GM19455 (cell line): ENCODE data around the gene PTPRN2.
"Not testable (repeated sequence)": the region's sequence is repeated elsewhere in the genome, so short reads cannot be mapped to it uniquely, and the experiment has no call there.

Experiments
- ATAC-seq: cut with Tn5 transposase; IDR thresholded peaks from one replicate; pipeline ENCODE4 v1.9.1; 2021; ENCODE audit not compliant: unreplicated experiment

The PTPRN2 gene

DNA sequence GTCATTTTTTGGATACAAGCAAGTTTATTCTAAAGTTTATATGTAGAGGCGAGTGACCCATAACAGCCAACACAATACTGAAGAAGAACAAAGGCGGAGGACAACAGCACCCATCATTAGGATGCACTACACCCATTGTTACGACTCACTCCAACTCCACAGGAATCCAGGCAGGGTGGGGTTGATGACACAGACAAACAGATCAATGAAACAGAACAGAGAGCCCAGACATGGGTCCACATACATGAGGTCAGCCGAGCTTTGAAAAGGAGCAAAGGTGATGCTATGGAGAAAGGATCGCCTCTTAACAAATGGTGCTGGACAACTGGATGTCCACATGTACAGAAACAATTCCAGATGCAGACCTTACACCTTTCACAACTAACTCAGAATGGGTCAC lies 426.4 kb downstream of the PTPRN2 start:
- ATAC-seq = no peak

DNA sequence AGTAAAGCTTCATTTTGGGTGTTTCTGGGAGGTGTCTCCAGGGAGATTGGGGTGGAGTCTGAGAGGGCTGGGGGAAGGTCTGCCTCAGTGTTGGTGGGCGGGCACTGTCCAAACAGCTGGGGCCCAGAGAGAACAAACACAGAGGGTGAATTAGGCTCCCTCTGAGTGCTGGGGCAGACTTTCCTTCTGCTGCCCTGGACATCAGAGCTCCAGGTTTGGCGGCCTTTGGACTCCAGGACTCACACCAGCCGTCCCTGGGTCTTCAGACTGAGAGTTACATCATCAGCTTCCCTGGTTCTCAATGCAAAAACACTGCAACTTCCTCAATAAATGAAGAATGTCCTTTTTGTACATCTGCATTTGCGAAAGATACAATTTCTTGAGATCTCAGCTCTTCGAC lies 427.4 kb downstream of the PTPRN2 start:
- ATAC-seq = no peak

DNA sequence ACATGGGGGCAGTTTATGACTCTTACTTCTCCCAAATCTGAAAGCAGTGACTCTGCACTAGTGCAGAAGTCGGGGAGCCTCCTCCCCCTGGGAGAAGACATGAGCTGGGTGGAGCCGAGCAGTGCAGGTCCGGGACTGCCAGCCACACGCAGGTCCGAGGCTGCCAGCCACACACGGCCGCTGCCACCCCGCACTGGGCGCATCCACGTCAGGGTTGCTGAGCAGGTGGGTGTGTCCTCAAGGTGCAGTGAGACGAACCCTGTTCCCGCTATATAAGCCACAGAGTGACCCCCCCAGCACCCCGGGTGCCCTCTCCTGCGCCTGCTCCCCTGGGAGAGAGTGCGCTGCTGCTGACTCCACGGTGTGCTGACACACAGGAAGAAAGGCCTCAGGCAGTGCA lies 430.2 kb downstream of the PTPRN2 start:
- ATAC-seq = no peak

DNA sequence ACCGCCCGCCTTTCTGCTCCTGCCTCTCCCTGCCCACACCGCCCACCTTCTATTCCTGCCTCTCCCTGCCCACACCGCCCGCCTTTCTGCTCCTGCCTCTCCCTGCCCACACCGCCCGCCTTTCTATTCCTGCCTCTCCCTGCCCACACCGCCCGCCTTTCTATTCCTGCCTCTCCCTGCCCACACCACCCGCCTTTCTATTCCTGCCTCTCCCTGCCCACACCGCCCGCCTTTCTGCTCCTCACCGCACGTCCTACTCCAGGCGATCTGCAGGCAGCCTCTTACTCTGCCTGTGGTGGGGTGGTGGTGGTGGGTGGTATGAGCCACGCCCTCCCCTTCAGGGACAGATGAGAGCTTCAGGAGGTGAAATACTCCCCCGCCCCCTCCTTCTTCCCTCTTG lies 436.4 kb downstream of the PTPRN2 start:
- ATAC-seq = not testable (repeated sequence)

DNA sequence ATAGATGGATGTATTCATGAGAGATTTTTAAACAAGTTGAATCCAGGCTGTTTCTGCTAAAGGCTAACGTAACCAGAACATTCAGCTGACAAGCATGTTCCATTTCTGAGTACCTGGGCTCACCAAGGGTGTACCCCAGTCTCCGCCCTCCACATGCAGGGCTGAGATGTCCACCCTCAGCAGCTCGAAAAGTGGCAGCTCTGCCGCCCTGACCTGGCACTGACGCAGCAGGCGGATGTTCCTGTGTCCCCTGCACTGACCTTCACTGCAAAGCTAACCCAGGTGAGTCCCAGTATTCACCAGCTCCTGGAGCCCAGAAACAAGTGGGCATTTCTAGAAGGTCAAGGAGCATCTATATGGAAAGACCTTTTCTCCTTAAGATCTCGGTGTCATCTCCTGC lies 437.4 kb downstream of the PTPRN2 start:
- ATAC-seq = no peak

DNA sequence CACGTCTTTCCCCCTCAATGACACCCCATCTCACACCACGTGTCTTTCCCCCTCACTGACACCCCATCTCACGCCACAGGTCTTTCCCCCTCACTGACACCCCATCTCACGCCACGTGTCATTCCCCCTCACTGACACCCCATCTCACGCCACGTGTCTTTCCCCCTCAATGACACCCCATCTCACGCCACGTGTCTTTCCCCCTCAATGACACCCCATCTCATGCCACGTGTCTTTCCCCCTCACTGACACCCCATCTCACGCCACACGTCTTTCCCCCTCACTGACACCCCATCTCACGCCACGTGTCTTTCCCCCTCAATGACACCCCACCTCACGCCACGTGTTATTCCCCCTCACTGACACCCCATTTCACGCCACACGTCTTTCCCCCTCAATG lies 440.2 kb downstream of the PTPRN2 start:
- not testable (repeated sequence) for ATAC-seq

DNA sequence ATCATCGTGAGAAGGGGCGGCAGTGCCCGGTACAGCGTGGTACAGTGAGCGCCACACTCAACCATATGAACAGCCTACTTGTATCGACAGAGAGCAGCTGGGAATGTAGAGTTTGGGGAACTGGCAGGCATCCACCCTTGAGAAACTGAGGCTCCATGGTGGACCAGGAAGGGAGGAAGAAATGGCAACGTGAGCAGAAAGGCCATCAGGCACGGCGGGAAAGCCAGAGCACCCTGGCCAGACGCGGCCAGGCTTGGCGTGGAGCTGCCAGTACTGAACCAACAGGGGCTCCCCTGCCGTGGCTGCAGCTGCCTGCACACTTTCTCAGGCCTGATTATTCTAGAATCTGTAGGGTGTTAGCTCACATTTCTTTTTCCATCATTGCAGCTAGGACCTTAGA lies 442.3 kb downstream of the PTPRN2 start:
- ATAC-seq = no peak

DNA sequence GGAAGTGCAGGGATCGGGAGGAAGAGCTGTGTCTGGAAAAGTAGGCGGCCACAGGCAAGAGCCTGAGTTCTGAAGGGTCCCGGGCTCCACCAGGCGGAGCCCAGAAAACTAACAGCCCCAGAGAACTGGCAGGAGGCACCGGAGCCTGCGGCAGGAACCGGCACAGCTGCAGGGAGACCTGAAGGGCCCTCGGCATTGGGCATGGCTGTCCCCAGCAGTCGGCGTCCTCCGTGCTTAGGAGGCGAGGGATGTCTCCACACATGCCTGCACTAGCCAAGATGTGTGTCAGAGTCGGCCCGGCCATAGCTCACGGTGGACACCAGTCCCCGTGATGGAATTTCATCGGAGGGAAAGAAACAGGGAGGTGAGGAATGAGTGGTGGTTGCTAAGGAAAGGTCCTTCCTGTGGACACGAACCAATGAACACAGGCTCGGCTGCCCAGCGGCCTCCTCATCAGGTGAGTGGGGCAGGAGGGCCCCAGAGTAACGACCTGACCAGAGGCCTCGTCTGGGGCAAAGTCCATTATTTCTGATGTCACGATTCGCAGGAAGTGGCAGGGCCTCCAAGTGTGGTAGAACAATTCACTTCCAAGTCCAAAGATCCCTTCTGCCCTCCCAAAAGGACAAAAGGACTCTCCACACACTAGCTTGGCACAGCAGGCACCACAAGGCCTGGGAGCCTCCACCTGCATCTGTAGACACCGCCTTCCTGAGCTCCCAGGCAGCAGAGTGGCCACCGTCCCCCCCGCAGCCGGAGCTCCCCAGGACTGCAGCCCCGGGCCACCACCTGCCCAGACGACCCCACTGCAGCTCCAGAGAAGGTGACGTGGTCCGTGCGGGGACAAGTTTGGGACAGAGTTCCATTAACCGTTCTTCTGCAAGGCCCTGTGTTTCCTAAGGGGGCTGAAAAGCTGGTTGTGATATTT lies 444.2 kb downstream of the PTPRN2 start:
- no peak for ATAC-seq

DNA sequence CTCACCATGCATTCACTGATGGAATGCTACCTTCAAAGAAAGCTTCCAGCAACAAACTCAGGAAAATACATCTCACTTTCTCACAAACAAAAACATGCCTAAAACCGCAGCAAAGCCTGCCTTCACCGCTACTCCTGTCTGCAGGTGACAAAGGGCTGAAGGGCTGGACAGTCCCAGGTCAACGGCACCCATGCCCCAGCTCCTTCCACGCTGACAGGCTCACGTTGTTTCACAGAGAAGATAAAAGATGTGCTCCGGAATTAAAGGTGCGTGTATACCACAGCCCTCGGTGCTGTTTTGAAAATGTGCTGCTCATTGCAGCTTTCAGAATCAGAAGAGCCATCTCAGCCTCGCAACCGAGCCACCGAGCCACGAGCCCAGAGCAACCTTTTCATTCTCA lies 445.0 kb downstream of the PTPRN2 start:
- no peak for ATAC-seq

DNA sequence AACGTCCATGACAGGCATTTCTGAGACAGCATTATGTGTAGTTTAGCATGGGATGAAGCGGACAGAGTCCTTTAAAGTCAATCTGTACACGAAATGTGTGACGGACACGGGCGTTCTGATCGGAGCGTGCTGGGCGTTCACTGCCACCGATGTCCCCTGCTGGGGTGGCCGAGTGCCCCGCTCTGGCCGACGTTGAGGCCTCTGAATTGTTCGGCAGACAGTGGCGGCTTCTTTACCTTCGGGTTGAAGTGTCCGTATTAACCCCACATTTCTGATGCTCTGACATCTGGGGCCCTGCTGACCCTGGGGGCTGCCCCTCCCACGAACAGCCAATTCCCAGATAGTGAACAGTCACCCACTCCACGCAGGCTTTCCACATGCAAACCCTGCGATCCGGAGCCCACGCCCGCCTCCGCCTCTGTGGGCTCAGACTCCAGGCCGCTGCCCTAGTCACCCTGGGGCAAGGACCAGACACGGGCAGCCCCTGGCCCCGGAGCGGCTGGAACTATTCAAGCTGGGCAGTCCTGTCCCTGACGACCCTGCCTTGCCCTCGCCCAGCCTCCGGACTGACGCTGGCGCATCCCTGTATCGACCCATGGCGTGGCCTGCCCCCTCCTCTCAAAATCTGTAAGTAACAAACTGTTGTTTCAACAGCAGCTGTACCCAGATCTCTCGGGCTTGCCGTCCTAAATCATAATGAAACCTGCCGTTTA lies 445.7 kb downstream of the PTPRN2 start:
- no peak for ATAC-seq

DNA sequence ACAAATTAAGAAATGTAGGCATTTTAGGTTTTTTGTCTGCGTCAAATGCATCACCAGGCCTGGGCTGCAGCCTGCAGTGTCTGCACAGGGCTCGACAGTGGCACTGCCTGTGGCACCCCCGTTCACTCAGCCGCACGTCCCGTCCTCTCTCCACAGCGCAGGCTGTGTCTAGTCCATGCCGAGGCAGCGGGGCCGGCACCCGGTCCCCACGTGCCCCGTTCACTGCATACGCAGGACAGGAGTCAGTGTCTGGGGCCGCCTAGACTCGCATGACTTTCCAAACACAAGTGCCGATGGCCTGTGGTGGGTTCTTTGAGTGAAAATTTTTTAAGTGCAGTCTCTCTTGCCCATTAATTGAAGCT lies 446.4 kb downstream of the PTPRN2 start:
- ATAC-seq = no peak

DNA sequence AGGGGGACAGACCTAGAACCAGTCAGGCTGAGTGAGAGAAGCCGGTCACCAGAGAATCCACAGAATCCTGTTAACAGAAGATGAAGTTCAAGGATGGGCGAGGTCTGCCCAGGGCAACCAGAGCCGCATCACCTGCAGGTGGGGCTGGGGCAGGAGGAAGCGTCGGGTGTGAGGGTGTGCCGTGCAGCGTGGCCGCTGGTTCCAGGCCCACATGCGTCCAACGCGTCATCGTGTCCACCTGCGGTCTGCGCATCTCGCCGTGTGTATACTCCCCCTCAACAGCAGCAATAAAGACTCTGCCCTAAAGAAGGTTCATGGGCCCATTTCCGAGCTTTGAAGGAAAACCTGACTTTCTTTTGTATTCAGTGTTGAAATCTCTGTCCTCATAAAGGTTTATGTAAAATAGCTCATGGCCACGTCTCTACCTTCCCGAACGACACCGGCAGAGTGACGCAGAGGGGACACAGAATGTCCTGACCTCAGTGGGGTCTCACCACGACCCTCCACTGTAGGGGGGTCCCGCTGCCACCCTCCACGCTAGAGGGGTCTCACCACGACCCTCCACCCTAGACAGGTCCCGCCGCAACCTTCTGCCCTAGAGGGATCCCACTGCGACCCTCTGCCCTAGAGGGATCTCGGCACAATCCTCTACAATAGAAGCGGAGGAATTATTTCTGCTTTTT lies 446.9 kb downstream of the PTPRN2 start:
- no peak for ATAC-seq

DNA sequence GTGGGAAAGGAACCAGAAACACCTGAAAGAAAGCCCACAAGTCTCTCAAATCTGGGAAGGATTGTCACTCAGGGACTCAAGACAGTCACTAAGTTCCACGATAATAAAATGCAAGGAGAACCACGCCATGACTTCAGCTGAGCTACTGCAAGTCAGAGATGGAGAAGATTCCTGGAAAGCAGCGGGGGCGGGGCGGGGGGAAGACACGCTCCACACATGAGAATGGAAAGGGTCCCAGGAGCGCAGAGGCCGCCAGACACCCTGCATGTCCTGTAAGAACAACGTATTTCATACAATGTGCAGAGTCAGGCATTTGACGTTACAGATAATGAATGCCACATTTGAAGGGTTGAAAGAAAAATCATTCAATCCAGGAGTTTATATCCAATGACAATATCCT lies 448.1 kb downstream of the PTPRN2 start:
- no peak for ATAC-seq

DNA sequence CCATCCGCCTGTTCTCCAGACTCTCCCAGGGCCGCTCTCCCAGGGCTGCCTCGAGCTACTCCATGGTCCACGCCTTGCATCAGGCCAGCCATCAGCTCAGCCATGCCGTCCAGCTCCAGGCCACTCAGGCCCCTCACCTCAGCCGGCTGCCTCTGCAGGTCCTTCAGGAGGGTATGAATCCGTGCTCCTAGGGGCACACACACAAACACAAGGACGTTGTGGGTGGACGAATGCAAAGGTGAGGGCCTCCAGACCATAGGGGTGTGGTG lies 449.4 kb downstream of the PTPRN2 start:
- ATAC-seq = no peak

DNA sequence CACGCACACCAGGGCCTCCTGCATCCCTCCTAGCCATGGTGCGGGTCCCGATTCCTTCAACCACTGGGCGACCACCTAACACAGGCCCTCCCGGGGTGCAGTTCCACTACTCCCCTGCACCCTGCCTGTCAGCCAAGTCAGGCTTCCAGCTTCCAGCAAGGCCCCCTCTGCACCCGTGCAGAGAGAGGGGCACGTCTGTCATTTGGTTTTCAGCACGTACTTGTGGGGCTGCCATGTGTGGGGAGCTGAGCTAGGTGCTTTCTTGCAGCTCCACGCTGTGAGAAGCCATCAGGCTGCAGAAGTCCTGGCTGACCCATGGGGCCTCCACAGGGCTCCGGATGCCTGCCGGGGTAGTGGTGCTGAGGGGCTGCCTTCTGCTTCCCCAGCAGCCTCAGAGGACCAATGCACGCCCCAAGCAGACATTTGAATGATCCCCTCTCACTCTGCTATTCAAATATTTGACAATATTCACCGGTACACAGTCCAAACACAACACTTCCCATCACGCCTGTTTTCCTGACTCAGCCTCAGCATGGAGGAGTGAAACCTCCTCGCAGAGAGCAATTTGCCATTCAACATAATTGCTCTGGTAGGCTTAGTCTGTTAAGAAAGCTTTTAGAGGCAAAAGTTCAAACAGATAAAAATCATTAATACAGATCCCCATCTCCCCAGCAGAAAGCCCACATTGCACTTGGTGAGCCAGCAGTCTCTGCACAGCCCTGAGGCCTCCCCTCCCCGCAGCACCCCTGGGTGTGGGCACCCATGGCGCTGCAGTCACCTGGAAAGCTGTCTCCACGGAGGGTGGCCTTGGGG lies 449.9 kb downstream of the PTPRN2 start:
- ATAC-seq = no peak

DNA sequence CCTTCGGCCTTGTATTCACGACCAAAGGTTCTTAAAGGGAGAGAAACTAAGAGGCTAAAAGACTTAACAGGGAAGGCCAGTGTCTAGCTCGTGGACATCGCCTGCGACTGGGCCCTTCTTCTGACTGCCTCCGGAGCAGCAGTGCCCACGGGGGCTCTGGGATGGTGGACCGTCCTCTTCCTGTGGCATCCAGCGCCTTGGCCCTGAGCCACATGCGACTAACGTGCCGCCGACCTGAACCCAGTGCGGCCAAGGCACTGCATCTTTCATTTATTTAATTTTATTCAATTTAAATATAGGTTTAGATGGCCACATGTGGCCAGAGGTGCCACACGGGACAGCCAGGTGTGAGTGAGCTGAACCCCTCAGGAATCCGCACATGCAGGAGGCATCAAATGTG lies 451.7 kb downstream of the PTPRN2 start:
- no peak for ATAC-seq

DNA sequence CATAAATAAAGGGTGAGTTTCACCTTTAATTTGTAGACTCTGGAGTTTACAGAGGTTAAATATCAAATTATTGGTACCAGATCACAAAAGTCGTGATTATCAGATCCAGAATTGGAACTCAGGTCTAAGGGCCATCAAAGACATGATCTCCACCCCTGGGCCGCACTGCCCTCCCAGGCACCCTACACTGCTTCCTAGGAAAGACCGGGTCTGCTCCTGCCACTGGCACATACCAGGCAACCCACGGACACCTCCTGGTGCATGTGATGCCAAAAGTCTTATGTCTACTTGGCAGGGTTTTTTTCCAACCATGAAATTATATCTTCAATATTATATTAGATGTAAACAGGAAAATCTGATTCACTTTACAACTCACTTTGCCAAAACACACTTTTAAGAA lies 452.8 kb downstream of the PTPRN2 start:
- ATAC-seq = no peak

DNA sequence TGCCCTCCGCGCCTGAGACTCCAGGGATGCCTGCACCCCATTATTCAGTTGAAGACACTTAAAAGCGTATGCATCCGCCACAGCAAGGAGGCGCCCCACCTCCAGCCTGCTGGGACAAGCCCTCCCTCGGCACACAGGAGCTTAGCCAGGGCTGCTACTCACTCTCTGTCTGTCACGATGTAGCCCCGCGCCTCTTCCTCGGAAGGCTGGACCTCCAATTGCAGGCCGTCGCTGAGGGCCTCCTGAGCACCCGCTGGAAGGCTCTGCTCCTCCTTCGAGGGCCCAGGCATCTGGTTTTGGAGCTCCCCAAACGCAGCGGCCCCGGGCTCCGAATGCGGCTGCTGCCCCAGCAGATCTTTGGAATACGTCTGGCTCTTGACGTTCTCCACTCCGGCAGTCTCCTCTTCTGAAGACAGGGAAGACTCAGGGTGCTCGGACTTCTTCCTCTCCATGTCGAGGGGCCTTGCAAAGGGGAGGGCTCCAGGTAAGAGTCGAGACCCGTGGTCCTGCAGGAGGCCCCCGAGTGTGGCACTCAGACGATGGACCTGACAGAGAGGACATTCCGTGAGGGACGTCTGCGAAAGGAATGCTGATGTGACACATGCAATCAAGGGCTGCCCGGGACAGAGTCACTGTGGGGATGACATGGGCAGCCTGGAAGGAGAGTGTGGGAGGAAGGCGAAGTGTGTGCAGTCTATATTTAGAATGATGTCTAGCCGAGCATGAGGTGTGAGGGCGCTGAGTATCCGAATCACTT lies 453.9 kb downstream of the PTPRN2 start:
- no peak for ATAC-seq

DNA sequence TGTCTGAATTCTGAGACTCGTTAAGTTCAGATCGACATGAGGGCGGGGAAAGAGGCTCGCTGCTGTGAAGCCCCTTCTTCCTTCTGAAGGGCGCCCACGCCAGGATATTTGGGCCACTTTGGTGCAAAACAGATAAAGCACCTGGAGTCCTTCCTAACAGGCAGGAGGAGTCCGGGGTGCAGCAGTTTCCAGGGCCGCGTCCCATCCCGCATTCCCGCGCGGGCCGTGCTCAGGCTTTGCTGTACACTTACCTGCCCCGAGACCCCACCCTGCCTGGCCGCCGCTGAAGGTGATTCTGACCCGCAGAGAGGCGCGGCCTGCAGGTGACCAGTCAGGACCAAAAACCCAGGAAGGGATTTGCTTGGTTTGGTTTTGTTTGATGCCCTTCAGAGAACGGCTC lies 454.6 kb downstream of the PTPRN2 start:
- no peak for ATAC-seq

DNA sequence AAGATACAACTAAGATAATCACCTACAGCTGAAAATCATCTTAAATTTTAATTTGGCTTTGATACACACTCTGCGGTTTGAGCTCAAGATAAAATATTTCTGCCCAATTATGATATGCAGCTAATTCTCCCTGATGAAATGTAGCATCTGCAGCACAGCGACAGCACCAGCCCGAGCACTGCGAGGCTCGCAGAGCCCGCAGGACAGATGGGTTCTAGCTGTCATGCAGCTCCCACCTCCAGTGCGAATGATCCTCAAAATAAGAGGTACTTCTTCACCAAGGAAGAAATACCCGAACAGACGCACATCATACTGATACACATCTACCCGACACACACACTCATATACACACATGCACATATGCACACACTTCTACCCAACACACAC lies 457.6 kb downstream of the PTPRN2 start:
- no peak for ATAC-seq
